AG04449 (cell line): ENCODE measurements around the gene NPVF.

Experiments
- CTCF ChIA-PET: fragments of 350-600 bp; formaldehyde crosslinking; extraction: SDS; loops from one replicate; lab custom pipeline; 2021; ENCODE audit warnings: antibody characterized with exemption; lab: Yijun Ruan, JAX
- POLR2A ChIA-PET: fragments of 400-600, 350-600 bp; formaldehyde crosslinking; extraction: SDS; loops from one replicate; lab custom pipeline; 2020; ENCODE audit warnings: antibody characterized with exemption, inconsistent platforms; lab: Yijun Ruan, JAX
- DNase-seq: peaks from one replicate; pipeline ENCODE4 v3.0.0-alpha.2; 2010; ENCODE audit warnings: low read depth, low spot score
- H3K4me3 ChIP-seq: 2 replicates; pipeline ENCODE4 v1.5.1; 2011; ENCODE audit warnings: low read depth, mild to moderate bottlenecking, control low read depth, low read length
- TF ChIP-seq, protein P1 (sequence below): IDR thresholded peaks from one replicate; pipeline ENCODE4 v1.5.1; 2011; ENCODE audit warnings: mild to moderate bottlenecking, moderate library complexity, low read length, control low read depth, inconsistent platforms; ENCODE audit not compliant: insufficient read depth; ENCODE audit errors: missing control alignments

Gene NPVF

DNA sequence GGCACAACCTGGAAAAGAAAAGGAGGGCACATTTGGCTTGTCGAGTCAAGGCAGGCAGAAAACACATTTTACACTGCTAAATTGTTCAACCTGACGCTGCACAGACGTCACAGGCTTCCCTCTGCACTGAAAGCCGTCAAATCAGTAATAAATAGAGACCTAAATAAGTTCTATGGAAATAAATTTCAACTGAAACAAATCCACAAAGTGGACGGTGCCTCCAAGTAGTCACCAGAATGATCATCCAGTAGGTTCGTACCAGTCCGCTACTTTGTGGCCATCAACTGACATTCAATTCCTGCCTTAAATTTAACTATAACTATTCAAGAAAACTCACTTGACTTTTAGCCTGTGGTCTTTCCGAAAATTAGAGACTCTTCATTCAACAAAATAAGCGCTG lies 49.0 kb downstream of the NPVF start:
- ChIA-PET POLR2A (no interaction called here), CTCF (interaction anchor here (1.4 to 1.7 kb wide), 5 partner anchors 8 to 38 kb away, joined by 4 to 22 read pairs (median 9); no protein-coding TSS in a partner anchor)
- peak overlapping the region; percentile 85 for H3K4me3 ChIP-seq
- TF ChIP-seq, protein P1, sequence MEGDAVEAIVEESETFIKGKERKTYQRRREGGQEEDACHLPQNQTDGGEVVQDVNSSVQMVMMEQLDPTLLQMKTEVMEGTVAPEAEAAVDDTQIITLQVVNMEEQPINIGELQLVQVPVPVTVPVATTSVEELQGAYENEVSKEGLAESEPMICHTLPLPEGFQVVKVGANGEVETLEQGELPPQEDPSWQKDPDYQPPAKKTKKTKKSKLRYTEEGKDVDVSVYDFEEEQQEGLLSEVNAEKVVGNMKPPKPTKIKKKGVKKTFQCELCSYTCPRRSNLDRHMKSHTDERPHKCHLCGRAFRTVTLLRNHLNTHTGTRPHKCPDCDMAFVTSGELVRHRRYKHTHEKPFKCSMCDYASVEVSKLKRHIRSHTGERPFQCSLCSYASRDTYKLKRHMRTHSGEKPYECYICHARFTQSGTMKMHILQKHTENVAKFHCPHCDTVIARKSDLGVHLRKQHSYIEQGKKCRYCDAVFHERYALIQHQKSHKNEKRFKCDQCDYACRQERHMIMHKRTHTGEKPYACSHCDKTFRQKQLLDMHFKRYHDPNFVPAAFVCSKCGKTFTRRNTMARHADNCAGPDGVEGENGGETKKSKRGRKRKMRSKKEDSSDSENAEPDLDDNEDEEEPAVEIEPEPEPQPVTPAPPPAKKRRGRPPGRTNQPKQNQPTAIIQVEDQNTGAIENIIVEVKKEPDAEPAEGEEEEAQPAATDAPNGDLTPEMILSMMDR, result no peak
- DNase-seq, result no peak
